GM23338 (cell line): ENCODE data around the gene INKA1.

Experiments
- CREB1 ChIP-seq: fragments of 250-450 bp; sonication (Bioruptor Pico); IDR thresholded peaks from 2 replicates; pipeline ENCODE4 v1.5.0; 2020; ENCODE audit warnings: low read depth, mild to moderate bottlenecking, moderate library complexity
- CTCF ChIP-seq, 2 experiments: fragments of 200-600 bp in 1 of 2; sonication (generic) in 1 of 2; conservative IDR thresholded peaks; 2 replicates each; pipeline versions ENCODE4 v1.5.1 to v1.6.1; 2016 to 2017; ENCODE audit warnings: antibody characterized with exemption in 2 of 2, low read depth in 2 of 2, mild to moderate bottlenecking in 2 of 2, moderate library complexity in 1 of 2
- EZH2 ChIP-seq: fragments of 200-600 bp; sonication (generic); IDR thresholded peaks from one replicate; pipeline ENCODE4 v1.8.0; 2017; ENCODE audit warnings: antibody characterized with exemption, mild to moderate bottlenecking, low read depth; ENCODE audit not compliant: unreplicated experiment
- JUNB ChIP-seq: IDR thresholded peaks from one replicate; pipeline ENCODE4 v1.6.1; 2016; ENCODE audit warnings: antibody characterized with exemption; ENCODE audit not compliant: unreplicated experiment
- POLR2AphosphoS5 ChIP-seq: IDR thresholded peaks from 2 replicates; pipeline ENCODE4 v1.6.1; 2016; ENCODE audit warnings: antibody characterized with exemption, low read depth
- REST ChIP-seq: IDR thresholded peaks from one replicate; pipeline ENCODE4 v1.6.1; 2018; ENCODE audit warnings: antibody characterized with exemption; ENCODE audit not compliant: unreplicated experiment
- STAT1 ChIP-seq: IDR thresholded peaks from one replicate; pipeline ENCODE4 v1.6.1; 2016; ENCODE audit warnings: antibody characterized with exemption; ENCODE audit not compliant: unreplicated experiment
- ZNF114 ChIP-seq: fragments of 250-450 bp; sonication (Bioruptor Pico); IDR thresholded peaks from 2 replicates; pipeline ENCODE4 v1.5.0; 2020; ENCODE audit warnings: mild to moderate bottlenecking, moderate library complexity

- TF ChIP-seq CTCF (conservative IDR thresholded peaks at IDR 0.05; ENCODE audit: low read depth in 2 of 2) (no peak), EZH2 (no peak), POLR2AphosphoS5 (no peak), STAT1 (no peak), ZNF114 (CRISPR knock-in tag) (no peak), REST (no peak), CREB1 (CRISPR knock-in tag) (no peak), JUNB (no peak)
These were observed 42.6 kb downstream of the INKA1 start for GRCh38 chr3:49845694-49846093.
